HL-60 (cell line): Measurements from ENCODE around the gene MRGPRX2.

ENCODE experiments used
- DNase-seq, 2 experiments: peaks; one replicate each; pipeline ENCODE4 v3.0.0-alpha.2; 2010 to 2020; ENCODE audit warnings: low read depth in 1 of 2, low spot score in 1 of 2
- H3K27ac ChIP-seq: fragments of 250-450 bp; sonication (Bioruptor Pico); replicated peaks from 2 replicates; pipeline ENCODE4 v1.5.1; 2020; ENCODE audit warnings: mild to moderate bottlenecking, moderate library complexity
- H3K27me3 ChIP-seq: fragments of 250-450 bp; sonication (Bioruptor Pico); 2 replicates; pipeline ENCODE4 v1.5.1; 2021; ENCODE audit warnings: mild to moderate bottlenecking, moderate library complexity; ENCODE audit not compliant: insufficient read depth, poor library complexity, severe bottlenecking
- H3K4me3 ChIP-seq: replicated peaks from 2 replicates; pipeline ENCODE4 v1.5.1; 2011; ENCODE audit warnings: mild to moderate bottlenecking, control low read depth, low read length; ENCODE audit not compliant: insufficient read depth
- CTCF ChIP-seq: IDR thresholded peaks from one replicate; pipeline ENCODE4 v1.5.1; 2011; ENCODE audit warnings: low read length, control low read depth, inconsistent platforms; ENCODE audit not compliant: insufficient read depth
- GABPA ChIP-seq: IDR thresholded peaks from 2 replicates; pipeline ENCODE4 v1.6.1; 2012; ENCODE audit warnings: low read depth
- POLR2AphosphoS5 ChIP-seq: IDR thresholded peaks from 2 replicates; pipeline ENCODE4 v1.6.1; 2012; ENCODE audit warnings: low read depth
- REST ChIP-seq: IDR thresholded peaks from 2 replicates; pipeline ENCODE4 v1.6.1; 2012; ENCODE audit warnings: low read depth; ENCODE audit not compliant: insufficient replicate concordance
- SPI1 ChIP-seq: IDR thresholded peaks from 2 replicates; pipeline ENCODE4 v1.6.1; 2012; ENCODE audit warnings: low read depth, mild to moderate bottlenecking, borderline replicate concordance

MRGPRX2 gene

GRCh38 chr11:19099093-19099492, 38.6 kb upstream of the MRGPRX2 start:
- Histone ChIP-seq H3K4me3 (no peak overlapping the region), H3K27ac (no peak overlapping the region), H3K27me3 (no peaks in the 10 kb centered on the region)
- DNase-seq: no peak
- TF ChIP-seq POLR2AphosphoS5 (no peak), SPI1 (no peak), REST (no peak), CTCF (no peak), GABPA (no peak)

GRCh38 chr11:19094859-19095258, 34.3 kb upstream of the MRGPRX2 start:
- no peak overlapping the region for H3K4me3 ChIP-seq
- H3K27ac ChIP-seq: no peak overlapping the region
- TF ChIP-seq GABPA (no peak), POLR2AphosphoS5 (no peak), SPI1 (no peak), CTCF (no peak), REST (no peak)
- H3K27me3 ChIP-seq: no peaks in the 10 kb centered on the region
- no peak for DNase-seq

- TF ChIP-seq SPI1: no peak
- TF ChIP-seq REST: no peak
- no peak for TF ChIP-seq POLR2AphosphoS5
- TF ChIP-seq GABPA: no peak
Measured at GRCh38 chr11:19093976-19094375, 33.5 kb upstream of the MRGPRX2 start.

GRCh38 chr11:19092850-19093249, 32.3 kb upstream of the MRGPRX2 start:
- DNase-seq: no peak
- Histone ChIP-seq H3K27me3 (no peaks in the 10 kb centered on the region), H3K27ac (no peak overlapping the region), H3K4me3 (no peak overlapping the region)
- TF ChIP-seq REST (no peak), SPI1 (no peak)

More at GRCh38 chr11:19093976-19094375, 33.5 kb upstream of the MRGPRX2 start:
- Histone ChIP-seq H3K27me3 (no peaks in the 10 kb centered on the region), H3K27ac (no peak overlapping the region), H3K4me3 (no peak overlapping the region)
- DNase-seq: peak in 1 of 2 experiments; percentile 17
